ENCODE measurements around the gene NKAIN4.
"Not testable (repeated sequence)": the region's sequence is repeated elsewhere in the genome, so short reads cannot be mapped to it uniquely, and the experiment has no call there.

NKAIN4 gene

GRCh38 chr20:63255931-63256704 lies 1.9 kb upstream of the NKAIN4 start:
- no peak for ATAC-seq

GRCh38 chr20:63254606-63255384 lies 532 bp upstream of the NKAIN4 start:
- no peak for ATAC-seq

- no peak for ATAC-seq
These were observed 628 bp downstream of the NKAIN4 start for GRCh38 chr20:63253438-63254231.

- ATAC-seq: no peak
These were observed 1.2 kb downstream of the NKAIN4 start for GRCh38 chr20:63253065-63253437.

GRCh38 chr20:63252284-63252711 lies 2.0 kb downstream of the NKAIN4 start:
- no peak for ATAC-seq

- not testable (repeated sequence) for ATAC-seq
These were observed 2.9 kb downstream of the NKAIN4 start for GRCh38 chr20:63251350-63251749.

- no peak for ATAC-seq
These were observed 4.4 kb downstream of the NKAIN4 start for GRCh38 chr20:63249891-63250290.

GRCh38 chr20:63248835-63249591 lies 5.2 kb downstream of the NKAIN4 start:
- ATAC-seq: no peak

GRCh38 chr20:63247671-63248228 lies 6.5 kb downstream of the NKAIN4 start:
- no peak for ATAC-seq

- ATAC-seq: no peak
These were observed 7.6 kb downstream of the NKAIN4 start for GRCh38 chr20:63246490-63247288.

- no peak for ATAC-seq
These were observed 9.8 kb downstream of the NKAIN4 start for GRCh38 chr20:63244468-63244867.

- ATAC-seq: no peak
These were observed 10.5 kb downstream of the NKAIN4 start for GRCh38 chr20:63243604-63244247.

GRCh38 chr20:63242736-63243135 lies 11.5 kb downstream of the NKAIN4 start:
- ATAC-seq: no peak

- ATAC-seq: no peak
These were observed 13.0 kb downstream of the NKAIN4 start for GRCh38 chr20:63241272-63241671.

GRCh38 chr20:63240004-63240403 lies 14.3 kb downstream of the NKAIN4 start:
- ATAC-seq: no peak

GRCh38 chr20:63239431-63239830 lies 14.8 kb downstream of the NKAIN4 start:
- ATAC-seq: no peak

- ATAC-seq: no peak
These were observed 15.6 kb downstream of the NKAIN4 start for GRCh38 chr20:63238514-63239125.

- ATAC-seq: no peak
These were observed 16.2 kb downstream of the NKAIN4 start for GRCh38 chr20:63238031-63238430.

- no peak for ATAC-seq
These were observed 18.0 kb downstream of the NKAIN4 start for GRCh38 chr20:63236116-63236837.

Data from activated CD4-positive, CD25-positive, alpha-beta regulatory T cell treated with anti-CD3 and anti-CD28 coated beads, Interleukin-2, amount 50 U/mL, for 24 hours (primary cell).